Measurements from ENCODE around the gene DSC2.
"Not testable (repeated sequence)": the region's sequence is repeated elsewhere in the genome, so short reads cannot be mapped to it uniquely, and the experiment has no call there.

The DSC2 gene

GRCh38 chr18:31129398-31130115 lies 27.3 kb upstream of the DSC2 start:
- H3K4me3 ChIP-seq (ENCODE audit: control insufficient read depth in 1 of 7, extremely low read depth in 1 of 7, insufficient read depth in 4 of 7, low read depth in 2 of 7, low read length in 6 of 7) = no peak overlapping the region
- ChIA-PET POLR2A (no interaction called here), CTCF (no interaction called here)
- DNase-seq = no peak
- H3K4me1 ChIP-seq (ENCODE audit: control extremely low read depth in 1 of 4, control insufficient read depth in 4 of 4, insufficient read depth in 4 of 4, low read length in 3 of 4) = no peaks in the 10 kb centered on the region
- 88% methylated on average over 1 of the region's 1 CpG for WGBS (ENCODE audit: insufficient coverage)
- no peak overlapping the region for H3K27ac ChIP-seq (ENCODE audit: insufficient read depth in 1 of 2, low read depth in 1 of 2, low read length in 2 of 2, poor library complexity in 1 of 2, severe bottlenecking in 2 of 2)
- H3K27me3 ChIP-seq (replicated peaks in 2 of 5; ENCODE audit: control insufficient read depth in 4 of 5, insufficient read depth in 5 of 5, low read length in 4 of 5) = no peaks in the 10 kb centered on the region
- no peaks in the 10 kb centered on the region for H3K36me3 ChIP-seq (ENCODE audit: control insufficient read depth in 4 of 4, insufficient read depth in 4 of 4, low read length in 3 of 4)
- H3K9me3 ChIP-seq (ENCODE audit: control extremely low read depth in 1 of 5, control insufficient read depth in 4 of 5, insufficient read depth in 2 of 5, low read depth in 1 of 5, low read length in 4 of 5) = no peaks in the 10 kb centered on the region

DNA sequence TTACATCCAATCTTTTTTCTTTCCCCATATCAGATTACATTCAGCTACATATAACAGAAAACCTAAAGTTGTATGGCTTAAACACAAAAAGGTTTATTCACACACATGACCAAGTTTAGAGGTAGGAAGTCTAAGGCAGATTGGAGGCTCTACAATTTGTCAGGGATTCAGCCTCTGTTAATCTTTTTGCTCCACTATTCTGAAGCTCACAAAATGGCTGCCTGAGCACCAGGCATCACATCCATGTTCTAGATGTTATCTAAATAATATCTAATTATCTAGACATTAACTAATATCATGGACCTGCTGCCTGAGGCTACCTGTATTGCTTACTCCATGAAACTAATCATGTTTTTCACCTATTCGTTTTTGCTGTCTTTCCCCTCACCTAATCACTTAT lies 23.7 kb upstream of the DSC2 start:
- no peaks in the 10 kb centered on the region for H3K4me1 ChIP-seq (ENCODE audit: control extremely low read depth in 1 of 4, control insufficient read depth in 4 of 4, insufficient read depth in 4 of 4, low read length in 3 of 4)
- no peaks in the 10 kb centered on the region for H3K27me3 ChIP-seq (replicated peaks in 2 of 5; ENCODE audit: control insufficient read depth in 4 of 5, insufficient read depth in 5 of 5, low read length in 4 of 5)
- H3K27ac ChIP-seq (ENCODE audit: insufficient read depth in 1 of 2, low read depth in 1 of 2, low read length in 2 of 2, poor library complexity in 1 of 2, severe bottlenecking in 2 of 2) = no peak overlapping the region
- no peaks in the 10 kb centered on the region for H3K36me3 ChIP-seq (ENCODE audit: control insufficient read depth in 4 of 4, insufficient read depth in 4 of 4, low read length in 3 of 4)
- DNase-seq = no peak
- CTCF ChIA-PET = no interaction called here
- H3K4me3 ChIP-seq (ENCODE audit: control insufficient read depth in 1 of 7, extremely low read depth in 1 of 7, insufficient read depth in 4 of 7, low read depth in 2 of 7, low read length in 6 of 7) = no peak overlapping the region
- POLR2A ChIA-PET = interaction anchor here (0.9 kb wide), 1 partner anchor 83 kb away, joined by 4 read pairs; no protein-coding TSS in a partner anchor
- H3K9me3 ChIP-seq (ENCODE audit: control extremely low read depth in 1 of 5, control insufficient read depth in 4 of 5, insufficient read depth in 2 of 5, low read depth in 1 of 5, low read length in 4 of 5) = no peaks in the 10 kb centered on the region
- WGBS (ENCODE audit: insufficient coverage) = no CpG with 5 or more reads among the region's 1 CpG

GRCh38 chr18:31123125-31123524 lies 20.9 kb upstream of the DSC2 start:
- POLR2A ChIA-PET; DNase-seq; H3K9me3 ChIP-seq (ENCODE audit: control extremely low read depth in 1 of 5, control insufficient read depth in 4 of 5, insufficient read depth in 2 of 5, low read depth in 1 of 5, low read length in 4 of 5); H3K27me3 ChIP-seq (replicated peaks in 2 of 5; ENCODE audit: control insufficient read depth in 4 of 5, insufficient read depth in 5 of 5, low read length in 4 of 5); H3K4me3 ChIP-seq (ENCODE audit: control insufficient read depth in 1 of 7, extremely low read depth in 1 of 7, insufficient read depth in 4 of 7, low read depth in 2 of 7, low read length in 6 of 7); H3K27ac ChIP-seq (ENCODE audit: insufficient read depth in 1 of 2, low read depth in 1 of 2, low read length in 2 of 2, poor library complexity in 1 of 2, severe bottlenecking in 2 of 2); H3K36me3 ChIP-seq (ENCODE audit: control insufficient read depth in 4 of 4, insufficient read depth in 4 of 4, low read length in 3 of 4); CTCF ChIA-PET; H3K4me1 ChIP-seq (ENCODE audit: control extremely low read depth in 1 of 4, control insufficient read depth in 4 of 4, insufficient read depth in 4 of 4, low read length in 3 of 4): not testable (repeated sequence)
- no CpG with 5 or more reads among the region's 2 CpGs for WGBS (ENCODE audit: insufficient coverage)

DNA sequence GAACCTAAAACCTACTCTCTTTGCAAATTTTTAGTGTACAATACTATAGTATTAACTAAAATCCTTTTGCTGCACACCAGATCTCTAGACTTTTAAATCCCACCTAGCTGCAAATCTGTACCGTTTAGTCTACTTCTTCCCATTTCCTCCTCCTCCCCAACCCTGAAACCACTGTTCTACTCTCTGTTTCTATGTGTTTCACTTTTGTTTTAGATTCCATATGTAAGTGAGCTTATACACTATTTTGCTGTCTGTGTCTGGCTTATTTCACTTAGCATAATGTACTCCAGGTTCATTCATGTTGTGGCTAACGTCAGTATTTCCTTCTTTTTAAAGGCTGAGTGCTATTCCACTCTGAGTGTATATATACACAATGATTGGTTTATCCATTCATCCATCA lies 18.4 kb upstream of the DSC2 start:
- Histone ChIP-seq H3K4me3 (ENCODE audit: control insufficient read depth in 1 of 7, extremely low read depth in 1 of 7, insufficient read depth in 4 of 7, low read depth in 2 of 7, low read length in 6 of 7) (no peak overlapping the region), H3K27me3 (replicated peaks in 2 of 5; ENCODE audit: control insufficient read depth in 4 of 5, insufficient read depth in 5 of 5, low read length in 4 of 5) (no peaks in the 10 kb centered on the region), H3K4me1 (ENCODE audit: control extremely low read depth in 1 of 4, control insufficient read depth in 4 of 4, insufficient read depth in 4 of 4, low read length in 3 of 4) (no peaks in the 10 kb centered on the region), H3K36me3 (ENCODE audit: control insufficient read depth in 4 of 4, insufficient read depth in 4 of 4, low read length in 3 of 4) (no peaks in the 10 kb centered on the region), H3K27ac (ENCODE audit: insufficient read depth in 1 of 2, low read depth in 1 of 2, low read length in 2 of 2, poor library complexity in 1 of 2, severe bottlenecking in 2 of 2) (no peak overlapping the region), H3K9me3 (ENCODE audit: control extremely low read depth in 1 of 5, control insufficient read depth in 4 of 5, insufficient read depth in 2 of 5, low read depth in 1 of 5, low read length in 4 of 5) (no peaks in the 10 kb centered on the region)
- ChIA-PET POLR2A (no interaction called here), CTCF (no interaction called here)
- DNase-seq = no peak
- WGBS (ENCODE audit: insufficient coverage) = 50% methylated on average over 2 of the region's 2 CpGs

- WGBS (ENCODE audit: insufficient coverage) = 86% methylated on average over 1 of the region's 2 CpGs
- H3K27ac ChIP-seq (ENCODE audit: insufficient read depth in 1 of 2, low read depth in 1 of 2, low read length in 2 of 2, poor library complexity in 1 of 2, severe bottlenecking in 2 of 2) = no peak overlapping the region
- no peaks in the 10 kb centered on the region for H3K36me3 ChIP-seq (ENCODE audit: control insufficient read depth in 4 of 4, insufficient read depth in 4 of 4, low read length in 3 of 4)
- POLR2A ChIA-PET = no interaction called here
- H3K27me3 ChIP-seq (replicated peaks in 2 of 5; ENCODE audit: control insufficient read depth in 4 of 5, insufficient read depth in 5 of 5, low read length in 4 of 5) = no peaks in the 10 kb centered on the region
- no peak overlapping the region for H3K4me3 ChIP-seq (ENCODE audit: control insufficient read depth in 1 of 7, extremely low read depth in 1 of 7, insufficient read depth in 4 of 7, low read depth in 2 of 7, low read length in 6 of 7)
- CTCF ChIA-PET = no interaction called here
- no peaks in the 10 kb centered on the region for H3K4me1 ChIP-seq (ENCODE audit: control extremely low read depth in 1 of 4, control insufficient read depth in 4 of 4, insufficient read depth in 4 of 4, low read length in 3 of 4)
- H3K9me3 ChIP-seq (ENCODE audit: control extremely low read depth in 1 of 5, control insufficient read depth in 4 of 5, insufficient read depth in 2 of 5, low read depth in 1 of 5, low read length in 4 of 5) = no peaks in the 10 kb centered on the region
- DNase-seq = no peak
These were observed 14.8 kb upstream of the DSC2 start for GRCh38 chr18:31116853-31117595.

DNA sequence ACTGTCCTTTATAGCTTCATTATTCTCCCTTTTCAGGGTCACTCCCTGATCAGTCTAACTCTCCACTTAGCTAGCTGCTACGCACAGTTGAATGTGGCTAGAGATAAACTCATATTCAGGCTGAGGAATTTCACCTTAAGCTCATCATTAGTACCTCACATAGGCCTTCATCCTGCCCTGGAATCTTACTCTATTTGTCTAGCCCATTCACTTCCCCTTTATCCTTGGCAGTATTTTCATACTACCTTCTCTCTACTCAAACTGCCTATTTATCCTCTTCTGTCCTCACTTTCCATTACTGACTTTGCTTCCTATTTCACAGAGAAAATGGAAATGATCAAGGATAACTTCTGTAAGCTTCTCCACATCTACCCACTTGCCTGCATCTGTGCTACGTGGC lies 10.6 kb upstream of the DSC2 start:
- Histone ChIP-seq H3K9me3 (ENCODE audit: control extremely low read depth in 1 of 5, control insufficient read depth in 4 of 5, insufficient read depth in 2 of 5, low read depth in 1 of 5, low read length in 4 of 5) (no peaks in the 10 kb centered on the region), H3K4me1 (ENCODE audit: control extremely low read depth in 1 of 4, control insufficient read depth in 4 of 4, insufficient read depth in 4 of 4, low read length in 3 of 4) (no peaks in the 10 kb centered on the region), H3K4me3 (ENCODE audit: control insufficient read depth in 1 of 7, extremely low read depth in 1 of 7, insufficient read depth in 4 of 7, low read depth in 2 of 7, low read length in 6 of 7) (no peak overlapping the region), H3K27ac (ENCODE audit: insufficient read depth in 1 of 2, low read depth in 1 of 2, low read length in 2 of 2, poor library complexity in 1 of 2, severe bottlenecking in 2 of 2) (no peak overlapping the region), H3K36me3 (ENCODE audit: control insufficient read depth in 4 of 4, insufficient read depth in 4 of 4, low read length in 3 of 4) (no peaks in the 10 kb centered on the region), H3K27me3 (replicated peaks in 2 of 5; ENCODE audit: control insufficient read depth in 4 of 5, insufficient read depth in 5 of 5, low read length in 4 of 5) (no peaks in the 10 kb centered on the region)
- ChIA-PET POLR2A (no interaction called here), CTCF (no interaction called here)
- WGBS (ENCODE audit: insufficient coverage) = 100% methylated on average over 1 of the region's 2 CpGs
- no peak for DNase-seq

DNA sequence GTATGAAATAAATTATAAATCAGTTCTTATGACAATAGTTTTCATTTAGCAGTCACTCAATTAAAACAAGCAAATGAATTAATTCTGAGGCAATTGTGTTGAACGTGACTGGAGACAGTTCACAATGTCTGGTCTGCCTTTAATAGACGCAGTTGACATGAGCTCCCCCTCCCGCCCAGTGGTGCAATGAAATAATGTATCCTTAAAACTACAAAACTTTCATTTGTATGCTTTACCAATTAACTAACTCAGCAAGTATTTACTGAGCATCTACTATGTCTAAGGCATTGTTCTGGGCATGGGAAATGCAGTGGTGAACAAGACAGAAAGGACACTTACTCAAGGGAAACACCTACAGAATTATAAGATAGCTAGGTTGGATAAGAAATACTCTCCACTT lies 3.5 kb upstream of the DSC2 start:
- CTCF ChIA-PET = no interaction called here
- Histone ChIP-seq H3K4me3 (ENCODE audit: control insufficient read depth in 1 of 7, extremely low read depth in 1 of 7, insufficient read depth in 4 of 7, low read depth in 2 of 7, low read length in 6 of 7) (no peak overlapping the region), H3K4me1 (ENCODE audit: control extremely low read depth in 1 of 4, control insufficient read depth in 4 of 4, insufficient read depth in 4 of 4, low read length in 3 of 4) (peaks cover under 1 to 16% (median 12%) of the 10 kb centered on the region in 4 experiments), H3K9me3 (ENCODE audit: control extremely low read depth in 1 of 5, control insufficient read depth in 4 of 5, insufficient read depth in 2 of 5, low read depth in 1 of 5, low read length in 4 of 5) (no peaks in the 10 kb centered on the region), H3K36me3 (ENCODE audit: control insufficient read depth in 4 of 4, insufficient read depth in 4 of 4, low read length in 3 of 4) (no peaks in the 10 kb centered on the region), H3K27me3 (replicated peaks in 2 of 5; ENCODE audit: control insufficient read depth in 4 of 5, insufficient read depth in 5 of 5, low read length in 4 of 5) (peaks cover 0 to 28% (median 11%) of the 10 kb centered on the region in 5 experiments), H3K27ac (ENCODE audit: insufficient read depth in 1 of 2, low read depth in 1 of 2, low read length in 2 of 2, poor library complexity in 1 of 2, severe bottlenecking in 2 of 2) (no peak overlapping the region)
- DNase-seq = no peak
- 97% methylated on average over 3 of the region's 3 CpGs for WGBS (ENCODE audit: insufficient coverage)
- POLR2A ChIA-PET = no interaction called here

All from common myeloid progenitor, CD34-positive (primary cell).